NCI-H774 (cell line): ENCODE results near the gene BMP3.

ENCODE experiments used
- DNase-seq: peaks from one replicate; lab custom pipeline; 2025; lab: John Stamatoyannopoulos, UW

Gene BMP3

DNA sequence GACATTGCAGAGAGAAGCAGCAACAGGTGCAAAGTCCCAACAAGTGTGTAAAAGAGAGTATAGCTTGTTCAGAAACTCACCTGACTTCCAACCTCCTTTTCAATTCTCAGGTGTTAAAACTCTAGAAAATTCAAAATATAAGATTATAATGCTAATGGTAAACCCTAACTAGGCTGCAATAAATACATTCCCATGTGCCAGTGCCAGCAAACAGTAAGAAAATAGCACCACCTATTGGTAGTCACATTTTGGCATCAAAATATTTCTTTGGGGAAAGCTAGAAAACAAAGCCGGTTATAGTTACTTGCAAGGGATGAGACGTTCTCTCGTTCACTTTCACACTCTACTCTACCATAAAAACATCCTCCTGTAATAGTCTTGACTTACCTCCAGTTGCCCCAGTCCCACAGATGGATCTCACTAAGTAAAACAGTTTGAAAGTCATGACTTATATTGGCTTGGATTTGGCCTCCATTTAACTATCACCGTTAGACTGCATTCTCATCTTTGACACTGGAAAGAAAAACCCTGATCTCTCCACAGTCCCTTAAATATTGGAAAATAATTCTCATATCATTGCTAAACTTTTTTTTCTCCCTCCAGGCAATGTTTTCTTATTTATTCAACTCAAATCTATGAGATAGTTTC lies 9.6 kb downstream of the BMP3 start:
- DNase-seq: peak; percentile 7

DNA sequence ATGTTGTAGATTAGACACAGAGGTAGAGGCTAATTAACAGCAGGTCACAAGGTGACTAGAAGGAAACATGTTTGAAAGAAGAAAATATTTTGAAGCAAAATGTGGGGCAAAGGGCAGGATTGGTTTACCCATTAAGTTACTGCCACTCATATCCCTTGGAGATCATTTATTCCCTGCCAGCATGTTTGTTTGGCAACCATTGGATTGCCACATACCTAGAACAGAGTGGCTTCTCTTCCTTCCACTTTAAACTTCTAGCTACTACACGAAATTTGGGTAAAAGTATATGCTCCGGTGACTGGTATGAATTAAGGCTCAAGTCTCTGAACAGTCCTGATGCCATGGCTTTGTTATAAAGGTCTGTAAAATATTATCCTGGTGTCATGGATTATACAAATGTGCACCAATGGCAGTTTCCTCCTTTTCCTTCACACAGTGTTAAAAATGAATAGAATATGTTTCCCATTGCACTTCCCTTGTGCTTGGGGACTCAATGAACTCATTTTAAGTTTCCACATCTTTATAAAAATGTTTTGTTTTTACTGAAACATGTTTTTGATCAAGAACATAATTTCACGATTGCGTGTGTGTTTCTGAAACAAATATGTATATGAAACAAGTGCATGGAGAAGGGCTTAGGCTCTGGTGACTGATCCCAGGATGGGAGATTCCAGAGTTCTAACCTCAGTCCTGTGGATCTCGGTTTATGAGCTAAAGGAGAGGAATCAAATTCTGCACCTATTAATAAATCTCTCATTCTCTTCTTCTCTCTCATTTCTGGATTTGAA lies 12.3 kb downstream of the BMP3 start:
- no peak for DNase-seq

DNA sequence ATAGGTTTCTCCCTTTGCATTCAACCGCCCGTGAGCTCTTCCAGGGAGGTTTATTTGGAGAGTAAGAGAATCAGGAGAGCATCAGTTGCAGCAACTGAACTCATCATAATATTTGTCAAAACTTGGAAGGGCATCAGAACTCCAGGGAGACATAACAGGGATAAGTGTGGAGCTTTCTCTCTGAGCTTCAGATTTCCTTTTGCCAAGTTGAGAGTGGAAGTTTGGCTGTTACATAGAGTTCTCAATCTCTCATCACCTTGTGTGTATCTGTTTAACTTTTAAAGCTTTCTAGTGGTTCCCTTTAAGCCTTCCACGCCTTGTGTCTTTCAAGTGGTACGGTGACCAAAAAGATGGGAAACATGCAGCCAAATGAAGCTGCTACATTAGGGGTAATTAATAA lies 18.8 kb downstream of the BMP3 start:
- no peak for DNase-seq

DNA sequence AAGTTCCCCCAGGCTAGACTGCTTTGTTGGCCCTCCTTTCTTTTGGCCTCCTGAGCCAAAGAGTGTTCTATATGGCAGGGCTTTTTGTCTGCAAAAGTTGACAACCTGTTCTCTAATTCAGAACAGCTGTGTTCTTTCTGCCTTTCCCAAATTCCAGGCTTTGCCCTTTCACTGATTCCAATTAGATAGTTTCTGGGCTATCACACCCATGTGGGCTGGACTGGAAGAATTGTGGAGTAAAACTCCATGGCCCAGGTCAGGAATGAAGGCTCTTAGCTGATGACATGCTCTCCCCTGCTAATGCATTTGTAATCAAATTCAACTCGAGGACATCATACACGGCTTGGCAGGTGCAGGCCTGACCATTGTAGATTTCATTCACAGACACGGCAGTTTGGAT lies 19.4 kb downstream of the BMP3 start:
- DNase-seq: no peak

DNA sequence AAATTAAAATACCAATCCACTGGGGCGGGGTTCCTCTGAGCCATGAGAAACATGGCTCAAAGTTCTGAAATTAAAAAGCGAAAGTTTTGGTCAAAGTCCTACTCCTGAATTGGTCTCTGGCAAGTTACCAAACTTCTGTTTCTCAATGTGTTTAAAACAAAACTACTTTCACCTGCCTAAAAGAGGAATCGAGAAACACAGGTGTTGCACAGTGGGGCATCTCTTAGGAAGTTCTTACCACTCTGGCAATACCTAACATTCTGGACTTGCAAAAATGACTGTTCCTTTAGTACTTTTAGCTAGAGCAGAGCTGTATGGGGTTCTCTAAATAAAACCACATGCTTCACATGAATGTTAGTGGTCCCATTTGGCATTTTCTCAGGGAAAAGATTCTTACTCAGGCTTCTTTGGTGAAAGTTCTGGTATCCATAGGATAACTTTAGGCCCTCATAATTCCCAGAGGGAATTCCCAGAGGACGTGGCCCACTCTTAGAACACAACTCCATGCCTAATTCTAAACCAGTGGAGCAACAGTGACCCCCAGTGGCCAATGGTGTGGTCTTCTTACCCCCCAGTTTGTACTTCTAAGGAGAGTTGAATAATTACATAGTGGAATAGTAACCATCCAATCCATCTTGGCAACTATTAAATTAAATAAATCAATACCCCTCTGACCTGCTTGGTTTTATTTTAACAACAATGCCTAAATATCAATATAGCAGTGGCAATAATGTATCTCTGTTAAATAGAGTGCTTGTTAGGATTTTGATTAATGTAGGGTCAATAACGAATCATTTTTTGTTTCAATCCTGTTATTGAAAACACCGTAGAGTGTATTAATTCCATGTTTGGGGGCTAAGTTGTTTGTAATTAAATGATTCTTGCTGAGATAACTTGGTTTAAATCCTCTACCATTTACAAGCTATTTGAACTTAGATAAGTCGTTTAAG lies 21.9 kb downstream of the BMP3 start:
- DNase-seq: peak; percentile 22

DNA sequence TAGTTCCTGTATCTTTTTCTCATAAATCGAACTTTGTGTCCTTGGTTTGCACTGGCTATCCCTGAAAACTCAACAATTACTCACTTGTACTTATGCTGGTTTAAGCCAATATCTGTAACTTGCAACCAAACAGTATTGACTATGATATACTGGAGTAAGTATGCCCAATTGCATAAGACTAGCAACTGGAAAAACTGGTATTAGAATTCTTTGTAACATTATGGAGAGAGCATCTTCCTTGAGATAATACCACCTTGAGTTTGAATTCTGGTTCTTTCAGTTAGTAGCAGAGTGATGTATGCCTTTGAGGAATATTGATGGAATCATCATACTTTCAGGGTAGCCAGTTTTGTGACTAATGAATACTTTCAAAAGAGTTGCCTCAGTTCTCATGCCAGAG lies 28.1 kb downstream of the BMP3 start:
- DNase-seq: no peak

DNA sequence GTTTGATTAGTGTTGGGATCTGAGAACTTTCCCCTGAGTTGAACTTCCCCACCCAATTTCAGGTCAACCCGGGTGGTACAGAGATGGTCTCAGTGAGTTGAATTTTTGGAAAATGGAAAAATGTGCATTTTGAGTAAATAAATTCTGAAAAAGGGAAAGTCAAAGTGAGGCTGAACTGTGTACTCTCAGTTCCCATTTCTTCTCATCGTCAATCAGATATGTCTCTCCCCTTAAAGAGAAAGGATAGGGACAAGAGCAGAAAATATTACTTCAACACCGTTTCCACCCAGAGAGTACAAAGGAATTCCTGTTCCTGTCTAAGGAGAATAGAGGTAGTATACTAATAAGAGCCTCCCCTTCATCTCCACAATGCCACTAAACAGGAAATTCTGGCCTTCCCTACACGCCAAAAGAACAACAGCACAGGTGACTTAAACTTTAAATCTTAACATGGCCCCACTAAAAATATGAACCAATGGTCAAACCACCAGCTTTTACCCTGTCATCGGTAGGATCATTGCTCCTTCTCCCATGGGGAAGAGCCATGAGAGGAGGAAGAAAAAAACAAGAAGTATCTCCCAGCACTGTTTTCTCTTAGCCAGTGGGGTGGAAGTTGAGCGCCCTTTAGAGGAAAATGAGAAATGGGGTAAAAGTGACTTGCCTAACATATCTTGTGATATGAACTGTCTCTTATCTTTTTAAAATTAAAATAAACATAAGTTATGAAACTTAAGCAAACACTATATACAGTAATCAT lies 30.3 kb downstream of the BMP3 start:
- DNase-seq: no peak

DNA sequence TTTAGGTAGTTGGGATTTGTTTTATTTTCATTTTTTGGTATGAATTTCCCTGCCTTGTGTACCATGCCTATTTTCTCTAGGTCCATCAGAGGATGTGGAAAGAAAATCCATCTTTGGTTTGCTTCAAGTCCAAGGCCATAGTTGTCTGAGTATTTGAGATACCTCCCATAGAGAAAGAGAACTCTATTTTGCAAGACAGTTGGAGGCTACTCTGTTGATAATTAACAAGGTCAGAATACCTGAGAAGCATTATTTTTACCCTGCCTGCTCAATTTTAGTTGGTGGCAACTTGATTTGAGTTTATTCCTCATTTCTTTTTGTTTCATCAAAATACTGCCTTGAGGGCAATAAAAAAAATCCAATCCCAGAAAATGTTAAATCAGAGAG lies 30.8 kb downstream of the BMP3 start:
- DNase-seq: no peak

DNA sequence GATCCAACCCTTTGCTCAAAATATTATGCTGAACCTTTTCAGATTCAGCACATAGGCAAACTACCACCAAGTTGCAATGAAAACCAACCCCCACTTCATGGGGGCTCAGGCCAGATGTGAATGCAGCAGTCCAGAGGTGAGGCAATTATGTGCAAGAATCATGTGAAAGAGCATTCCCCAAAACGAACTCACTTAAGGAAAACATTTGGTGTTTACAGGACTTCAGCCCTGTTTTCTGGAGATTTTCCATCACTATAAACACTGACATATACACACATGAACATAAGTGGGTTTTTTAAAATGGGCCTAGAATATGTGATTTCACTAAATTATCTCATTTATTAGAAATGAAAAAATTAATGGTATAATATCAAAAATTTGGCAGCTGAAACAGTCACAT lies 31.5 kb downstream of the BMP3 start:
- DNase-seq: no peak

DNA sequence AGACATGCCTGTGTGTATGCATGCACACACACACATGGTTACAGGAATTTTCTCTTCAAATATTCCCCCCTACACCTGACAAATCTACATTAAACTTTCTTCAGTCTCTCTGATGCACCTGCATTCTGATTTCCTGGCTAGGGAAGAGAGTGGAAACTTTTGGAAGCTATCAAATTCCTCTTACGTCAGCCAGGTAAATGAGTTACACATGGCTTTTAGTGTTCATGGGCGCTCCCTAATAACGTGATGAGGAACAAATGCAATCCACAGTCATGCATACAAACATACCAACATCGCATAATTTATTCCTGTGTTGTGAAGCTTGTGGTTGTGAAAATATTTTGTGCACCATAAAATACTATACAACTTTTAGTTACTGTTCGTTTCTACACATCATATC lies 34.9 kb downstream of the BMP3 start:
- no peak for DNase-seq

DNA sequence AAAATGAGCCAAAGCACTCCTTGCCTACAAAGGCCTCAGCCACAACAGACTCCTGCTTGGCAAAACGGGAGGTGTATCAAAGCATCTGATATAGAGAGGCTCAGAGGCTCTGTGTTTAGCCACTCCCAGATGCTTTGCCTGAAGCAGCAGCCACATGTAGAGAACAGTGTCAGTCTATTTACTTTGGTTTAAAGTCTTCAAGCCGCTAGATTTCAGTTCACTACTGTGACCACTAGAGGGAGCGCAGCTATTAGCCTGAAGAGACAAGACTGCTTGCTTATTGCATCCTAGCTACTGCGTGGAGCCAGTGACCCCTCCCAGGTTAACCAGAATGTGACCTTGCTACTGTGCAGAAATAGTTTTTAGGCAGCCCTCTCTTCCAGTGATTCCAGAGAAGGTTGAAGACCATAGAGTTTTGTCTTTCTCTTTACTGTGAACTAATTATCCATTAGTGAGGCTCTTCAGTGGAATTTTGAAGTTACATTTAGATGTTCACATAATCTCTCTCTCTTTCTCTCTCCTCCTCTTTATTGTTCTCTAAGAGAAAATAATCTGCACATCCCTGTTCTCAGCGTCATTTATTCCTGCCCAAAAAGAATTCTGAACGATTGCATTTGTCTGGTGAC lies 39.3 kb downstream of the BMP3 start:
- DNase-seq: peak; percentile 76

DNA sequence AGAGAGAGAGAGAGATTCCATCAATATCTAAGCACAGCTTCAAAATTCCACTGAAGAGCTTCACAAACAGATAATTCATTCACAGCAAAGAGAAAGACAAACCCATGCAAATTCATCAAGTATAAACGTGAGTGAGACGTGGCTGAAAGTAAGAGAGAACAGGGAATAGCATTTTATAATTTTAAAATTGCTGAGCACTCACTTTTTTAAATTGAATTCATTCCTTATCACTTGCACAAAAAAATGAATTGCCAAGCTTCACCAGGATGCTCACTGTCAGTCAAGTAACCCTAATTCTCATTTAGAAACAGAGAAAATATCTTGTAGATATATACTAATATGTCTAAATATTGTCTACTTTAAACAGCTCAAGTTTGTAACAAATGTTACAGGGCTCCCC lies 40.5 kb downstream of the BMP3 start:
- DNase-seq: no peak

DNA sequence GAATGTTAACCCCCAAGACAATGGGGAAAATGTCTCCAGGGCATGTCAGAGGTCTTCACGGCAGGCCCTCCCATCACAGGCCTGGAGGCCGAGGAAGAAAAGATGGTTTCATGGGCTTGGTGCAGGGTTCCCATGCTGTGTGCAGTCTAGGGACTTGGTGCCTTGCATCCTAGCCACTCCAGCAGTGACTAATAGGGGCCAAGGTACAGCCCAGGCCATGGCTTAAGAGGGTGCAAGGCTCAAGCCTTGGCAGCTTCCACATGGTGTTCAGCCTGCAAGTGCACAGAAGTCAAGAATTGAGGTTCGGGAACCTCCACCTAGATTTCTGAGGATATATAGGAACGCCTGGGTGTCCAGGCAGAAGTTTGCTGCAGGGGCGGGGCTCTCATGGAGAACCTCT lies 50.6 kb downstream of the BMP3 start:
- no peak for DNase-seq

DNA sequence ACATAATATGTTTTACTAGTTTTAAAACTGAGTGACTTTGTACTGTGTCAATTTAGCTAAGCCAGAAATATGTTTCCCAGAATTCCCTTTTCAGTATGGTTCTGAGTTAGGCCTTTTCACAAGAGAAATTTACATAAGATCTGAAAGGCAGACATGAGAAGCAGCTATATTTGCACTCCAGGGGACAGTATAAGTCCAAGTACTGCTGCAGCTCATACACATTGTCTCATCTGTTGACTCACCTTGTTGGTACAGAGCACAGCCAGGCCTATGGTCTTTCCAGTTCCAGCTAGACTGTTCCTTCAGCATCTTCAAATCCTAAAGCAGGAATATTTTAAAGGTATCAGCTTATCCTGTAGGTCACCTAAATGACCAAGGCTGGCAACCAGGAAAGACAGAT lies 53.5 kb downstream of the BMP3 start:
- DNase-seq: no peak

DNA sequence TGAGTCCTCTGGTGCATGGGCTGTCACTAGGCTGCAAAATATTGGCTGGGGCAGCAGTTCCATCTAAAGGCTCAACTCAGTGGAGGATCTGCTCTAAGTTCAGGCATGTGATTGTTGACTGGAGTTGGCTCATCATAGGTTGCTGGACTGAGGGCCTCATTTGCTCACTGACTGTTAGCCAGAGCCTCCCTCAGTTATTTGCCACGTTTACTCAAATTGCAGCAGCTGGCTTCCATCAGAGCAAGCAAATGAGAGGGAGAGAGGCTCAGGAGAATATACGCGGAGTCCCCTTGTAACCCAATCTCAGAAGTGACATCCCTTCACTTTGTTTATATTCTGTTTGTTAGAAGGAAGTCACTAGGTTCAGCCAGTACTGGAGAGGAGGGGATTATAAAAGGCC lies 54.1 kb downstream of the BMP3 start:
- DNase-seq: no peak

DNA sequence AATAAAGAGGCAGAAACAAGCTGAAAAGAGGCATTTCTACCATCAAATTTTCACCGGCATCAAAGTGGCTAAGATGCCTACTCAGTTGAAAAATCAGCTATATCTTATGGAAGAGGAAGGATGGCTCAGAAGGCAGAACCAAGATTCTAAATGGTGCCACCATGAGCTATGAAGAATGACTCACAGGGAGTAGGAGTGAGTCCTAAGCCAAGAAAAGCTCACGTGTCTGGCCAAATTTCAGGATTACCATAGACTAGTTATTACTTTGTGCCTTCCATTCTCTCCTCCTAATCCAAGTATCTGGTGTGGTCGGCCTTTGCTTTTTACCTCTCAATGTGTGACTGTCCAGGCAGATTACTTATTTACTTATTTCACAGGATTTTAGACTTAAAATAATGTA lies 54.8 kb downstream of the BMP3 start:
- DNase-seq: no peak

DNA sequence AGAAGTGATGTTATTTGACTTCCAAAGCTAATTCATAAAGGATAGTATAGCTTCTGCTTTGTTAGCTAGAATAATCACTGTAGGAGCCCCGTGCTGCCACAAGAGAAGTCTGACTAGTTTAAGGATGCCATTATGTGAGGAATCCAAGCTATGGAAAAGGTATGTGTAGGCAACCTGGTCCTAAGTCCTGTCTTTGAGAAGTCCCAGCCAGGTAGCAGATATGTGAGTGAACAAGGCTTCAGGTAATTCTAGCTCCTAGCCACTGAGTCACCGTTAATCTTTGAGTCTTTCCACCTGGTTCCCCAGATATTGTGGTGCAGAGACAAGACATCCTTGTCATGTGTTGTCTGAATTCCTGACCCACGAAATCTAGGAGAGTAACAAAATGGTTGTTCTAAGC lies 55.5 kb downstream of the BMP3 start:
- DNase-seq: no peak

DNA sequence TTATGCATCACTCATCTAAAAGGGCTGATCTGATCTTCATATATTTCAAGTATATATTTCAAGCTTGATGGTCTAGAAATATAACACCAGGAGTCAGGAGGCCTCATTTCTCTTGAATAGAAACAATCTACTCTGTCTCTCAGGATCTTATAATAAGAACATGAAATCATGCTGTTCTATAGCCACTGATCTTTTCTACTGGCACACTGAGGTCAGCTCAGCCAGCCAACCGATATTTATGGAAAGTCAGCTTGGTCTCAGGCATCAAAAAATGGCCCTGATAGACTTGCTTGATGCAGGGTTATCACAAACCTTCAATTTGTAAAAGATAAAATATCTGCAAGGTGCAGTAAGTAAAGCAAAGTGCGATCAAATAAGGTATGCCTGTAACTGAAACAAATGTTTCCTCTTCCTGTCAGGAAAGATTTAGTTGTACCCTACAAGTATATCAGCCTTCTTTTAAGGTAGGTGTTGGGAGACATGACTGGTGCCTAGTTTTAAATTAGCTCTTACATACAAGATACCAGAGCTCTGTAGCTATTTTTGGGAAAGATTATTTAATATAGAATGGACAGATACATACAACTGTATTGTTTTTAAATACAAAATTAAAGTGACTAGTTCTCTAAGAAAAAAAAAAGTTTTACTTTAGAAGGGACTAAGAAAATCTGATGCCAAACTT lies 63.4 kb downstream of the BMP3 start:
- DNase-seq: no peak

DNA sequence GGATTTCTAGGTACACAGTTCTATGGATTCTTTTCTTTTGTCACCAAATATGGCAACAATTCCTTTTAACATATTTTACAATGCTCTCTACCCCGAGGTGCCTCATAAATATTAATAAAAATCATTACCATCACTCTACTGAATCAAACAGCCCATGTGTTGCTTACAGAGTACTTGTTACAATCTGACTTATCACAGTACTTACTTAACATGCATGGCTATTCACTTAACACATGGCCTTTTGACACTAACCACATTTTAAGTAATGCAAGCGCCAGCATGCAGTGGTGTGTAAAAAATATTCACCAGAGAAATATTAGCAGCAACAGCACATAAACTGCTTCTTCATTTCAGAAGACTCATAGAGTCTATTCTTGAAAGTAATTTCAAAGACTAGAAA lies 64.9 kb downstream of the BMP3 start:
- DNase-seq: no peak

DNA sequence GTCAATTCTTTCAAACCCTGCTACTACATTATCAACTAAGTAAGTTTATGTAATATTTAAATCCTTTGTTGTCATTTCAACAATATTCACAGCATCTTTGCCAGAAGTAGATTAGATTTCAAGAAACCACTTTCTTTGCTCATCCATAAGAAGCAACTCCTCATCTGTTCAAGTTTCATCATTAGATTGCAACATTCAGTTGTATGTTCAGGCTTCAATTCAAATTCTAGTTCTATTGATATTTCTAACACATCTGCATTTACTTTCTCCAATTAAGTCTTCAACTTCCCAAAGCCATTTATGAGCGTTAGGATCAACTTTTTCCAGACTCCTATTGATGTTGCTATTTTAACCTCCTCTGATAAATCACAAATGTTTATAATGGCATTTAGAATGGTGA lies 66.1 kb downstream of the BMP3 start:
- DNase-seq: no peak

DNA sequence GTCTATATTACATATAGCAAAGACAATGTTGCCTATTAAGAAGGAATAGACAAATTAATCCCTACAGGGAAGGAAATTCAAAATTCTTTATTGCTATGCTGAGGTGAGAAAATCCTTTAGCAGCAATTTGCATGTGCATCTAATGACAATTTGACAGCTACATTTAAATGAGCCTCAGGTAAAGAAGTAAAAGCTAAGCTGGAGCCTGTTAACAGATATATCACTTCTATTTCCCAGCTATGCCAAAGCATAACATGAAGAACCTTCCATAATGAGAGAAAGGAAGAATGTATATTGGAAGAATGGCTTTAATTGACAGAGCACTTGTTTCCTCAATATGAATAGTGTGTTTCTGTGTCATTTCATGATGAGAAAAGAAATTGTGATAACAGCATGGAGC lies 71.6 kb downstream of the BMP3 start:
- DNase-seq: no peak
